ENCODE data around the gene CDAN1. TPM values are rescaled to one million over a fixed set of nuclear protein-coding genes. Genes with fewer than 3 reads are reported as not detected.

The CDAN1 gene
- 6.1 and 12.0 TPM in 2 replicates for total RNA-seq

GRCh38 chr15:42736793-42737528 is at the start of gene CDAN1:
Gene CDAN1, minus strand, starts transcription at chr15:42737128. Its CDS starts 26 bp downstream, at chr15:42737102.

Other genes starting within 250 kb of the CDAN1 start
- gene ZNF106, start 246.0 kb downstream of the CDAN1 start, total RNA-seq: 42.7 and 62.7 TPM in 2 replicates
- 93.2 and 95.9 TPM in 2 replicates for gene SNAP23, start 241.5 kb downstream of the CDAN1 start, total RNA-seq
- 13.8 and 20.0 TPM in 2 replicates for gene LRRC57, start 188.3 kb downstream of the CDAN1 start, total RNA-seq
- 18.6 and 41.1 TPM in 2 replicates for gene HAUS2, start 188.3 kb downstream of the CDAN1 start, total RNA-seq
- gene STARD9, start 161.5 kb downstream of the CDAN1 start, total RNA-seq: 4.8 and 10.6 TPM in 2 replicates
- 8.0 and 8.1 TPM in 2 replicates for gene TTBK2, start 183.7 kb upstream of the CDAN1 start, total RNA-seq